ENCODE data around the gene UBE2H. TPM values are rescaled to one million over a fixed set of nuclear protein-coding genes. Genes with fewer than 3 reads are reported as not detected.
"Not testable (repeated sequence)": the region's sequence is repeated elsewhere in the genome, so short reads cannot be mapped to it uniquely, and the experiment has no call there.

UBE2H gene
- total and polyA plus RNA-seq, 2 of the 4 experiments (the other 2 are of a cell fraction), result 34.6 to 49.4 TPM

GRCh38 chr7:129860784-129861183 is 92.0 kb downstream of the UBE2H start:
- H3K56ac ChIP-seq (ENCODE audit: extremely low read depth, insufficient read depth, low read length); H3K4ac ChIP-seq (ENCODE audit: low read depth, low read length); H2BK5ac ChIP-seq (ENCODE audit: low read depth, low read length, poor library complexity, severe bottlenecking); POLR2A ChIA-PET (ENCODE audit: unreplicated experiment); H3K9ac ChIP-seq (ENCODE audit: low read depth, low read length); H3K27me3 ChIP-seq (ENCODE audit: control insufficient read depth, insufficient read depth, low read length); DNase-seq; H3K4me2 ChIP-seq (ENCODE audit: low read depth, low read length); ATAC-seq (ENCODE audit: low read depth); H2AK9ac ChIP-seq (replicated peaks; ENCODE audit: low read depth, low read length, poor library complexity); H3K18ac ChIP-seq (ENCODE audit: low read depth, low read length); H2BK120ac ChIP-seq (ENCODE audit: low read depth, low read length); in situ Hi-C loops (cut with MboI; ENCODE audit: low sequenced_read_pairs); H3K4me3 ChIP-seq (ENCODE audit: insufficient read depth, low read depth, low read length); H2BK15ac ChIP-seq (ENCODE audit: low read depth, low read length); H4K5ac ChIP-seq (ENCODE audit: low read depth, low read length); dilution Hi-C loops (cut with HindIII; ENCODE audit: low sequenced_read_pairs, unreplicated experiment); H4K91ac ChIP-seq (ENCODE audit: insufficient read depth, low read depth, low read length); H2BK20ac ChIP-seq (ENCODE audit: low read depth, low read length); intact Hi-C loops (cut with micrococcal nuclease); H2AFZ ChIP-seq (replicated peaks; ENCODE audit: low read length, poor library complexity); H4K8ac ChIP-seq (ENCODE audit: low read depth in 2 of 2, low read length in 2 of 2); H3K14ac ChIP-seq (replicated peaks; ENCODE audit: low read depth, low read length); H3K23ac ChIP-seq (ENCODE audit: low read depth, low read length); H3K36me3 ChIP-seq (ENCODE audit: control insufficient read depth, insufficient read depth, low read length); BruUV-seq (replicated peaks); H2AK5ac ChIP-seq (ENCODE audit: low read depth, low read length); H3K9me3 ChIP-seq (ENCODE audit: control insufficient read depth, insufficient read depth, low read length); H3K27ac ChIP-seq (ENCODE audit: insufficient read depth, low read length); CTCF ChIA-PET: not testable (repeated sequence)
- WGBS, 2 experiments (ENCODE audit: extremely low coverage in 2 of 2, insufficient read length in 1 of 2), result 75% methylated on average over 1 of the region's 6 CpGs; no CpG with 5 or more reads in 1 of the 2 experiments
- peaks cover 11% of the 10 kb centered on the region for H3K9me1 ChIP-seq (ENCODE audit: insufficient read depth, low read length)
- H3K79me1 ChIP-seq (ENCODE audit: low read depth in 1 of 2, low read length in 2 of 2), result peaks cover 42 to 77% of the 10 kb centered on the region in 2 experiments
- peaks cover 25% of the 10 kb centered on the region for H3K4me1 ChIP-seq (ENCODE audit: control insufficient read depth, insufficient read depth, low read length)
- peaks cover 16% of the 10 kb centered on the region; the same call in 1 of the 2 replicates for H4K20me1 ChIP-seq (ENCODE audit: insufficient read depth, low read length)

Measured in IMR-90 (cell line).